Psoas muscle (tissue), 8 donors: ENCODE data around the gene ZBTB11. TPM values are rescaled to one million over a fixed set of nuclear protein-coding genes. Genes with fewer than 3 reads are reported as not detected.

Experiments used
- ATAC-seq, 4 donors: fragments of 200-7000 bp; cut with Tn5 transposase; one replicate each; pipeline ENCODE4 v1.9.1; 2020; ENCODE audit warnings: moderate library complexity in 3 of 4, mild to moderate bottlenecking in 2 of 4
- DNase-seq, 2 donors: peaks; one replicate each; pipeline ENCODE4 v3.0.0-alpha.2; 2020
- H3K27ac ChIP-seq: fragments of 200-600 bp; one replicate; pipeline ENCODE4 v1.8.0; 2022
- H3K27me3 ChIP-seq, 3 donors: fragments of 200-600 bp in 1 of 3; one replicate each; pipeline versions ENCODE4 v1.6.1 to v1.8.0; 2013 to 2022; ENCODE audit warnings: low read length in 2 of 3, mild to moderate bottlenecking in 2 of 3, moderate library complexity in 1 of 3; ENCODE audit not compliant: insufficient read depth in 3 of 3
- H3K36me3 ChIP-seq, 2 donors: fragments of 200-600 bp in 1 of 2; one replicate each; pipeline versions ENCODE4 v1.6.1 to v1.8.0; 2013 to 2022; ENCODE audit warnings: low read depth in 1 of 2, mild to moderate bottlenecking in 1 of 2, moderate library complexity in 1 of 2; ENCODE audit not compliant: insufficient read depth in 1 of 2
- H3K4me1 ChIP-seq: fragments of 200-600 bp; one replicate; pipeline ENCODE4 v1.8.0; 2022
- H3K4me3 ChIP-seq: fragments of 200-600 bp; one replicate; pipeline ENCODE4 v1.8.0; 2022; ENCODE audit warnings: mild to moderate bottlenecking
- H3K9me3 ChIP-seq: fragments of 200-600 bp; one replicate; pipeline ENCODE4 v1.8.0; 2022
- WGBS, 3 donors: extraction: QIAGEN DNeasy Blood & Tissue Kit; methylation state at CpG; one replicate each; pipeline versions ENCODE4 v1.1.6 to v1.1.7; 2013; 5-methylcytosine and 5-hydroxymethylcytosine counted together
- intact Hi-C, 2 donors: fragments of 100-400 bp; cut with DNase I; formaldehyde crosslinking; loops; one replicate each; pipeline versions ENCODE4 v1.11.0 to v1.14.2; 2022
- polyA plus RNA-seq, 3 donors: library from polyadenylated mRNA; stranded (reverse); fragments of 200-250 nt; gene quantifications; one replicate each; pipeline ENCODE4 v1.2.3, GENCODE V29; 2013
- total RNA-seq, 4 donors: library from RNA; stranded (reverse); fragmentation: NEBNext Ultra II Directional in 2 of 4; extraction: Animal tissue kit (Norgen Biotek cat#: 25700) in 2 of 4; gene quantifications; one replicate each; pipeline versions ENCODE4 v1.2.1 to v1.2.4, GENCODE V29; 2021 to 2023
- TF ChIP-seq, protein P1 (sequence below): fragments of 200-600 bp; IDR thresholded peaks from one replicate; pipeline ENCODE4 v1.8.0; 2022; ENCODE audit warnings: antibody characterized with exemption
- donor health status: healthy with polysubstance abuse.
- donor health status: DM: no; HTN: no; CAD: no; lungs with moderate emphysema.
- donor health status: Bipolar disorder and iron deficiency.
- donor health status: healthy.
- donor health status: DM: yes; HTN: yes; CAD: no.
- donor health status: DM: no; HTN: no; CAD: no.
- donor health status: DM: no; HTN: no; CAD: no.
- donor health status: DM: yes; HTN: yes; CAD: no.

Gene ZBTB11
- total and polyA plus RNA-seq, 7 donors, result 5.5 to 12.6 (median 10.3) TPM

DNA sequence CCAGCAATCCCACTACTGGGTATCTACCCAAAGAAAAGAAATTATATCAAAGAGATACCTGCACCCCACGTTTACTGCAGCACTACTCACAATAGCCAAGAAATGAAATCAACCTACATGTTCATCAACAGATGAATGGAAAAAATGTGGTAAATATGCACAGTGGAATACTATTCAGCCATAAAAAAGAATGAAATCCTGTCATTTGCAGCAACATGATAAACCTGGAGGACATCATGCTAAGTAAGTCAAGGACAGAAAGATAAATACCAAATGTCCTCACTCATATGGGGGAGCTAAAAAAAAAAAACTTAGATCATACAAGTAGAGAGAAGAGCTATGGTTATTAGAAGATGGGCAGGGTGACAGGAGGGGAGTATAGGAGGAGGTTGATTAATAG is 9.1 kb downstream of the ZBTB11 start:
- no peak for DNase-seq
- ATAC-seq, result no peak
- intact Hi-C loops, result loop anchor here in 1 of 2 donors (2.0 kb wide), 1 partner anchor 41 kb away; no protein-coding TSS in a partner anchor
- Histone ChIP-seq H3K27me3 (no peaks in the 10 kb centered on the region), H3K27ac (no peak overlapping the region), H3K4me1 (no peaks in the 10 kb centered on the region), H3K36me3 (peaks cover 2 to 85% of the 10 kb centered on the region in 2 donors), H3K9me3 (no peaks in the 10 kb centered on the region), H3K4me3 (no peak overlapping the region)
- WGBS, 3 donors, result 96 to 98% (median 97%) methylated on average over 1 of the region's 1 CpG
- TF ChIP-seq, protein P1, sequence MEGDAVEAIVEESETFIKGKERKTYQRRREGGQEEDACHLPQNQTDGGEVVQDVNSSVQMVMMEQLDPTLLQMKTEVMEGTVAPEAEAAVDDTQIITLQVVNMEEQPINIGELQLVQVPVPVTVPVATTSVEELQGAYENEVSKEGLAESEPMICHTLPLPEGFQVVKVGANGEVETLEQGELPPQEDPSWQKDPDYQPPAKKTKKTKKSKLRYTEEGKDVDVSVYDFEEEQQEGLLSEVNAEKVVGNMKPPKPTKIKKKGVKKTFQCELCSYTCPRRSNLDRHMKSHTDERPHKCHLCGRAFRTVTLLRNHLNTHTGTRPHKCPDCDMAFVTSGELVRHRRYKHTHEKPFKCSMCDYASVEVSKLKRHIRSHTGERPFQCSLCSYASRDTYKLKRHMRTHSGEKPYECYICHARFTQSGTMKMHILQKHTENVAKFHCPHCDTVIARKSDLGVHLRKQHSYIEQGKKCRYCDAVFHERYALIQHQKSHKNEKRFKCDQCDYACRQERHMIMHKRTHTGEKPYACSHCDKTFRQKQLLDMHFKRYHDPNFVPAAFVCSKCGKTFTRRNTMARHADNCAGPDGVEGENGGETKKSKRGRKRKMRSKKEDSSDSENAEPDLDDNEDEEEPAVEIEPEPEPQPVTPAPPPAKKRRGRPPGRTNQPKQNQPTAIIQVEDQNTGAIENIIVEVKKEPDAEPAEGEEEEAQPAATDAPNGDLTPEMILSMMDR, result no peak

- H3K36me3 ChIP-seq, result peaks cover 2 to 90% of the 10 kb centered on the region in 2 donors
- H3K27ac ChIP-seq, result no peak overlapping the region
- DNase-seq (no peak), ATAC-seq (no peak)
- no peaks in the 10 kb centered on the region for H3K27me3 ChIP-seq
- no peaks in the 10 kb centered on the region for H3K9me3 ChIP-seq
- TF ChIP-seq, protein P1, result no peak
- intact Hi-C loops, result loop anchor here in 1 of 2 donors (2.0 kb wide), 1 partner anchor 41 kb away; no protein-coding TSS in a partner anchor
- H3K4me1 ChIP-seq, result no peaks in the 10 kb centered on the region
- 94 to 95% (median 95%) methylated on average over 6 of the region's 6 CpGs for WGBS, 3 donors
- no peak overlapping the region for H3K4me3 ChIP-seq
Measured at GRCh38 chr3:101667331-101667730, 9.6 kb downstream of the ZBTB11 start.

- no peaks in the 10 kb centered on the region for H3K27me3 ChIP-seq
- H3K4me3 ChIP-seq, result no peak overlapping the region
- H3K36me3 ChIP-seq, result peaks cover 1 to 94% of the 10 kb centered on the region in 2 donors
- TF ChIP-seq, protein P1, result no peak
- no peaks in the 10 kb centered on the region for H3K4me1 ChIP-seq
- H3K9me3 ChIP-seq, result no peaks in the 10 kb centered on the region
- H3K27ac ChIP-seq, result no peak overlapping the region
- ATAC-seq, result no peak
- intact Hi-C loops, result loop anchor here in 1 of 2 donors (2.0 kb wide), 1 partner anchor 39 kb away; no protein-coding TSS in a partner anchor
- no peak for DNase-seq
Measured at GRCh38 chr3:101665851-101666250, 11.1 kb downstream of the ZBTB11 start.

GRCh38 chr3:101665357-101665756 is 11.6 kb downstream of the ZBTB11 start:
- Histone ChIP-seq H3K4me1 (no peaks in the 10 kb centered on the region), H3K9me3 (no peaks in the 10 kb centered on the region), H3K36me3 (peaks cover 0 to 94% of the 10 kb centered on the region in 2 donors), H3K27ac (no peak overlapping the region), H3K4me3 (no peak overlapping the region), H3K27me3 (no peaks in the 10 kb centered on the region)
- intact Hi-C loops, result no loop called here
- DNase-seq (no peak), ATAC-seq (no peak)
- TF ChIP-seq, protein P1, result no peak
- 93 to 97% (median 94%) methylated on average over 4 of the region's 4 CpGs for WGBS, 3 donors

DNA sequence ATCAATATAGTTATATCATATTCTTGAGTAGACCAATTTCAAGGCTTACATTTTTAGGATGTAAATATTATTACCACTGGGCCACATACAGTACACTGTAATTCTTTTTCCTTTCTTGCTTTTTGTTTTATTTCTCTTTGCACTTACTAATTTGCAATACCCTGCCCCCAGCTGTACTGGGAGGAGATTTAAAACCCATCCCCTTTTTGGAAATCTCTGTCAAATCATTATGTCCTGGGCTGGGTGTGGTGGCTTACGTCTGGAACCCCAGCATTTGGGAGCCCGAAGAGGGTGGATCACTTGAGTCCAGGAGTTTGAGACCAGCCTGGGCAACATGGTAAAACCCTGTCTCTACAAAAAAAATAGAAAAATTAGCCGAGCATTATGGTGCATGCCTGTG is 16.2 kb downstream of the ZBTB11 start:
- H3K36me3 ChIP-seq, result peaks cover 4 to 100% of the 10 kb centered on the region in 2 donors
- WGBS, 3 donors, result 93 to 95% (median 94%) methylated on average over 3 of the region's 3 CpGs
- no peak for DNase-seq
- intact Hi-C loops, result no loop called here
- no peak for ATAC-seq
- H3K4me1 ChIP-seq, result no peaks in the 10 kb centered on the region
- no peaks in the 10 kb centered on the region for H3K9me3 ChIP-seq
- no peak overlapping the region for H3K27ac ChIP-seq
- H3K27me3 ChIP-seq, result no peaks in the 10 kb centered on the region
- H3K4me3 ChIP-seq, result no peak overlapping the region
- TF ChIP-seq, protein P1, result no peak
